Smooth muscle cell (in vitro differentiated cells): ENCODE measurements around the gene CDR2L. TPM values are rescaled to one million over a fixed set of nuclear protein-coding genes. Genes with fewer than 3 reads are reported as not detected.

ENCODE experiments used
- DNase-seq: peaks from one replicate; lab custom pipeline; 2025; ENCODE audit not compliant: unreplicated experiment; lab: John Stamatoyannopoulos, UW
- H2AFZ ChIP-seq: fragments of 200-600 bp; sonication (generic); 2 replicates; pipeline ENCODE4 v1.6.0; 2016; ENCODE audit warnings: antibody characterized with exemption, low read depth, mild to moderate bottlenecking
- H3F3A ChIP-seq: fragments of 200-600 bp; sonication (generic); 2 replicates; pipeline ENCODE4 v1.6.0; 2017; ENCODE audit warnings: antibody characterized with exemption, low read depth
- H3K27ac ChIP-seq: fragments of 200-600 bp; sonication (generic); 2 replicates; pipeline ENCODE4 v1.5.1; 2016; ENCODE audit warnings: low read depth, mild to moderate bottlenecking
- H3K27me3 ChIP-seq: fragments of 200-600 bp; sonication (generic); 2 replicates; pipeline ENCODE4 v1.6.1; 2016; ENCODE audit warnings: low read depth, mild to moderate bottlenecking
- H3K36me3 ChIP-seq: fragments of 200-600 bp; sonication (generic); 2 replicates; pipeline ENCODE4 v1.5.1; 2016; ENCODE audit warnings: low read depth
- H3K4me1 ChIP-seq: fragments of 200-600 bp; sonication (generic); 2 replicates; pipeline ENCODE4 v1.5.1; 2016; ENCODE audit warnings: low read depth
- H3K4me2 ChIP-seq: fragments of 200-600 bp; sonication (generic); 2 replicates; pipeline ENCODE4 v1.6.0; 2016; ENCODE audit warnings: mild to moderate bottlenecking
- H3K4me3 ChIP-seq: fragments of 200-600 bp; sonication (generic); 2 replicates; pipeline ENCODE4 v1.5.1; 2016; ENCODE audit warnings: mild to moderate bottlenecking
- H3K79me2 ChIP-seq: fragments of 200-600 bp; sonication (generic); 2 replicates; pipeline ENCODE4 v1.6.0; 2016; ENCODE audit warnings: low read depth, mild to moderate bottlenecking
- H3K9ac ChIP-seq: fragments of 200-600 bp; sonication (generic); 2 replicates; pipeline ENCODE4 v1.6.0; 2016; ENCODE audit warnings: low read depth
- H3K9me3 ChIP-seq: fragments of 200-600 bp; sonication (generic); replicated peaks from 2 replicates; pipeline ENCODE4 v1.5.1; 2016; ENCODE audit warnings: low read depth
- H4K20me1 ChIP-seq: fragments of 200-600 bp; sonication (generic); 2 replicates; pipeline ENCODE4 v1.6.0; 2016; ENCODE audit warnings: low read depth
- CTCF ChIP-seq: fragments of 200-600 bp; sonication (generic); IDR thresholded peaks from 2 replicates; pipeline ENCODE4 v1.5.1; 2017; ENCODE audit warnings: borderline replicate concordance, mild to moderate bottlenecking, antibody characterized with exemption; ENCODE audit not compliant: insufficient read depth, poor library complexity, severe bottlenecking
- WGBS: methylation state at CpG from one replicate; pipeline ENCODE4 v1.1.7; 2016; ENCODE audit warnings: low lambda C conversion rate; 5-methylcytosine and 5-hydroxymethylcytosine counted together
- polyA plus RNA-seq: library from polyadenylated mRNA; unstranded; fragments of >200 nt; fragmentation: Nextera tagmentation; extraction: Ambion mirVana; gene quantifications from 2 replicates; pipeline ENCODE4 v1.2.1, GENCODE V29; 2016
- total RNA-seq: library from RNA; depleted of rRNA; stranded (reverse); fragments of >200 nt; gene quantifications from 2 replicates; pipeline ENCODE4 v1.2.3, GENCODE V29; 2014

Gene CDR2L
- total and polyA plus RNA-seq, 2 experiments from 2014 or later, result 37.8 to 40.7 TPM

DNA sequence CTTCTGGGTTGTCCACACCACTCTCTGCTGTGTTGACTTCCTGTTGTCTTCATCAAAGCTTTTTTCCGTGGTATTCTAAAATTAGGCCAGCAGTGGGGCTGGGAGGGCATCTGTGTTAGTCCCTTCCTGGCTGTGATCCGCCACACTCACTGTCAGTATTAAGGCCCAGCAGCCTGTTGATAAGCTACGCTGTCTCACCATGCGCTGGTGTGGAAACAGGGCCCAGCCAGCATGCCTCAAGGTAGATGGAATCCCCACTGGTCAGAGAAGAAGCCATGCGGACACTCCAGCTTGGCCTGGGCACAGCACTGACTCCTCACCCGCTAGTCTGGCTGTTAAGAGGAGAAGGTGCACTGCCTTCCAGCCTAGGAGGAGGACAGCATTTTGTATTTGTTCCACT lies 11.4 kb downstream of the CDR2L start:
- no peak for TF ChIP-seq CTCF
- peaks cover 44% of the 10 kb centered on the region for H3K79me2 ChIP-seq
- 60% methylated on average over 6 of the region's 6 CpGs for WGBS

GRCh38 chr17:74999523-74999922 lies 12.1 kb downstream of the CDR2L start:
- Histone ChIP-seq H3K4me3 (no peak overlapping the region), H3K36me3 (no peaks in the 10 kb centered on the region), H2AFZ (no peak overlapping the region), H3K4me2 (no peak overlapping the region), H3K9me3 (no peaks in the 10 kb centered on the region), H3K4me1 (no peaks in the 10 kb centered on the region), H4K20me1 (peaks cover 67% of the 10 kb centered on the region), H3K9ac (no peak overlapping the region), H3K79me2 (peaks cover 37% of the 10 kb centered on the region), H3F3A (peaks cover 6% of the 10 kb centered on the region), H3K27me3 (no peaks in the 10 kb centered on the region), H3K27ac (no peak overlapping the region)
- no peak for DNase-seq
- no peak for TF ChIP-seq CTCF
- WGBS, result 93% methylated on average over 4 of the region's 4 CpGs

More for the DNA sequence above, 11.4 kb downstream of the CDR2L start:
- H3K36me3 ChIP-seq, result no peaks in the 10 kb centered on the region
- DNase-seq, result no peak
- peak overlapping the region; percentile 38 for H3K27ac ChIP-seq
- no peak overlapping the region for H3K9ac ChIP-seq
- peaks cover 74% of the 10 kb centered on the region for H4K20me1 ChIP-seq
- H3K27me3 ChIP-seq, result no peaks in the 10 kb centered on the region
- H3K9me3 ChIP-seq, result no peaks in the 10 kb centered on the region
- H2AFZ ChIP-seq, result no peak overlapping the region
- no peak overlapping the region for H3K4me2 ChIP-seq
- H3K4me3 ChIP-seq, result no peak overlapping the region
- H3F3A ChIP-seq, result peaks cover 6% of the 10 kb centered on the region
- H3K4me1 ChIP-seq, result no peaks in the 10 kb centered on the region

GRCh38 chr17:75001915-75002843 lies 14.7 kb downstream of the CDR2L start:
- Histone ChIP-seq H3K4me1 (no peaks in the 10 kb centered on the region), H4K20me1 (peaks cover 43% of the 10 kb centered on the region)

More at GRCh38 chr17:75001915-75002843, 14.7 kb downstream of the CDR2L start:
- Histone ChIP-seq H3K9me3 (no peaks in the 10 kb centered on the region), H3K9ac (no peak overlapping the region), H3F3A (no peaks in the 10 kb centered on the region), H3K4me2 (no peak overlapping the region), H3K4me3 (no peak overlapping the region), H3K79me2 (peaks cover 10% of the 10 kb centered on the region), H2AFZ (no peak overlapping the region), H3K36me3 (no peaks in the 10 kb centered on the region), H3K27me3 (no peaks in the 10 kb centered on the region), H3K27ac (no peak overlapping the region)
- DNase-seq, result no peak
- WGBS, result 97% methylated on average over 14 of the region's 15 CpGs
- TF ChIP-seq CTCF, result no peak
